HUES64 (cell line): ENCODE results near the gene BICDL1.

Experiments used
- H3K27ac ChIP-seq: 2 replicates; pipeline ENCODE4 v1.7.0; 2013; ENCODE audit warnings: low read depth, low read length, inconsistent platforms
- H3K27me3 ChIP-seq: 2 replicates; pipeline ENCODE4 v1.6.1; 2013; ENCODE audit warnings: mild to moderate bottlenecking, low read length; ENCODE audit not compliant: insufficient read depth
- H3K36me3 ChIP-seq: 2 replicates; pipeline ENCODE4 v1.6.1; 2013; ENCODE audit warnings: mild to moderate bottlenecking, low read length; ENCODE audit not compliant: insufficient read depth
- H3K4me1 ChIP-seq: 2 replicates; pipeline ENCODE4 v1.6.1; 2013; ENCODE audit warnings: mild to moderate bottlenecking, low read length, moderate library complexity; ENCODE audit not compliant: insufficient read depth
- H3K4me3 ChIP-seq: 2 replicates; pipeline ENCODE4 v1.5.1; 2013; ENCODE audit warnings: mild to moderate bottlenecking, low read length, moderate library complexity
- H3K9ac ChIP-seq: 2 replicates; pipeline ENCODE4 v1.6.1; 2013; ENCODE audit warnings: mild to moderate bottlenecking, low read depth, low read length
- H3K9me3 ChIP-seq: 2 replicates; pipeline ENCODE4 v1.6.1; 2013; ENCODE audit warnings: low read depth, low read length; ENCODE audit not compliant: insufficient read depth
- WGBS: fragments of 150-250, 120-280 bp; methylation state at CpG from one replicate; pipeline ENCODE4 v1.1.7; 2013; ENCODE audit warnings: missing lambda C conversion rate; 5-methylcytosine and 5-hydroxymethylcytosine counted together

BICDL1 gene

GRCh38 chr12:120131116-120131515, 142.1 kb downstream of the BICDL1 start:
- no peak overlapping the region for H3K4me3 ChIP-seq
- peaks cover 98% of the 10 kb centered on the region for H3K36me3 ChIP-seq
- H3K4me1 ChIP-seq, result no peaks in the 10 kb centered on the region
- H3K9ac ChIP-seq, result no peak overlapping the region
- H3K9me3 ChIP-seq, result no peaks in the 10 kb centered on the region
- H3K27ac ChIP-seq, result no peak overlapping the region
- H3K27me3 ChIP-seq, result no peaks in the 10 kb centered on the region
- 96% methylated on average over 15 of the region's 15 CpGs for WGBS

- Histone ChIP-seq H3K9me3 (no peaks in the 10 kb centered on the region), H3K36me3 (peaks cover 98% of the 10 kb centered on the region), H3K27ac (no peak overlapping the region), H3K4me1 (no peaks in the 10 kb centered on the region), H3K27me3 (no peaks in the 10 kb centered on the region), H3K9ac (no peak overlapping the region), H3K4me3 (no peak overlapping the region)
- 96% methylated on average over 8 of the region's 9 CpGs for WGBS
Observed at GRCh38 chr12:120132054-120132836, 143.2 kb downstream of the BICDL1 start.

GRCh38 chr12:120132863-120133385, 143.9 kb downstream of the BICDL1 start:
- Histone ChIP-seq H3K27ac (no peak overlapping the region), H3K9ac (no peak overlapping the region), H3K27me3 (no peaks in the 10 kb centered on the region), H3K4me3 (no peak overlapping the region), H3K36me3 (peaks cover 98% of the 10 kb centered on the region), H3K9me3 (no peaks in the 10 kb centered on the region), H3K4me1 (no peaks in the 10 kb centered on the region)
- 98% methylated on average over 5 of the region's 6 CpGs for WGBS

GRCh38 chr12:120134307-120134980, 145.4 kb downstream of the BICDL1 start:
- Histone ChIP-seq H3K9ac (no peak overlapping the region), H3K27ac (no peak overlapping the region), H3K27me3 (no peaks in the 10 kb centered on the region), H3K4me1 (no peaks in the 10 kb centered on the region), H3K4me3 (no peak overlapping the region), H3K9me3 (no peaks in the 10 kb centered on the region), H3K36me3 (peaks cover 99% of the 10 kb centered on the region)
- WGBS, result 97% methylated on average over 20 of the region's 20 CpGs

GRCh38 chr12:120136093-120136770, 147.2 kb downstream of the BICDL1 start:
- WGBS, result 95% methylated on average over 11 of the region's 11 CpGs
- no peaks in the 10 kb centered on the region for H3K9me3 ChIP-seq

GRCh38 chr12:120137833-120138232, 148.8 kb downstream of the BICDL1 start:
- no peaks in the 10 kb centered on the region for H3K9me3 ChIP-seq
- 95% methylated on average over 11 of the region's 11 CpGs for WGBS
- H3K27me3 ChIP-seq, result no peaks in the 10 kb centered on the region
- H3K4me1 ChIP-seq, result no peaks in the 10 kb centered on the region
- H3K27ac ChIP-seq, result no peak overlapping the region
- H3K4me3 ChIP-seq, result no peak overlapping the region
- peaks cover 99% of the 10 kb centered on the region for H3K36me3 ChIP-seq
- no peak overlapping the region for H3K9ac ChIP-seq

More at GRCh38 chr12:120136093-120136770, 147.2 kb downstream of the BICDL1 start:
- no peaks in the 10 kb centered on the region for H3K4me1 ChIP-seq
- H3K27me3 ChIP-seq, result no peaks in the 10 kb centered on the region
- H3K36me3 ChIP-seq, result peaks cover 99% of the 10 kb centered on the region
- no peak overlapping the region for H3K9ac ChIP-seq
- H3K27ac ChIP-seq, result no peak overlapping the region
- no peak overlapping the region for H3K4me3 ChIP-seq

GRCh38 chr12:120138366-120138765, 149.3 kb downstream of the BICDL1 start:
- no peaks in the 10 kb centered on the region for H3K9me3 ChIP-seq
- H3K36me3 ChIP-seq, result peaks cover 99% of the 10 kb centered on the region
- H3K4me3 ChIP-seq, result no peak overlapping the region
- no peaks in the 10 kb centered on the region for H3K27me3 ChIP-seq
- no peak overlapping the region for H3K9ac ChIP-seq
- H3K27ac ChIP-seq, result no peak overlapping the region
- WGBS, result 95% methylated on average over 9 of the region's 9 CpGs
- no peaks in the 10 kb centered on the region for H3K4me1 ChIP-seq

- Histone ChIP-seq H3K4me1 (no peaks in the 10 kb centered on the region), H3K27ac (no peak overlapping the region), H3K9me3 (no peaks in the 10 kb centered on the region), H3K27me3 (no peaks in the 10 kb centered on the region), H3K4me3 (no peak overlapping the region), H3K36me3 (peaks cover 99% of the 10 kb centered on the region), H3K9ac (no peak overlapping the region)
- WGBS, result 93% methylated on average over 5 of the region's 5 CpGs
Observed at GRCh38 chr12:120139958-120140357, 150.9 kb downstream of the BICDL1 start.

GRCh38 chr12:120140603-120141002, 151.6 kb downstream of the BICDL1 start:
- no peaks in the 10 kb centered on the region for H3K9me3 ChIP-seq
- H3K4me1 ChIP-seq, result no peaks in the 10 kb centered on the region
- H3K27ac ChIP-seq, result no peak overlapping the region
- H3K9ac ChIP-seq, result no peak overlapping the region
- H3K36me3 ChIP-seq, result peaks cover 100% of the 10 kb centered on the region
- no peaks in the 10 kb centered on the region for H3K27me3 ChIP-seq
- H3K4me3 ChIP-seq, result no peak overlapping the region
- 95% methylated on average over 9 of the region's 9 CpGs for WGBS

- no peaks in the 10 kb centered on the region for H3K27me3 ChIP-seq
- no peak overlapping the region for H3K9ac ChIP-seq
- H3K4me1 ChIP-seq, result no peaks in the 10 kb centered on the region
- WGBS, result 94% methylated on average over 6 of the region's 6 CpGs
- H3K9me3 ChIP-seq, result no peaks in the 10 kb centered on the region
- H3K4me3 ChIP-seq, result no peak overlapping the region
- H3K36me3 ChIP-seq, result peaks cover 100% of the 10 kb centered on the region
- no peak overlapping the region for H3K27ac ChIP-seq
Observed at GRCh38 chr12:120141336-120141735, 152.3 kb downstream of the BICDL1 start.
